Dermis lymphatic vessel endothelial cell (primary cell): ENCODE data around the gene C9orf43. TPM values are rescaled to one million over a fixed set of nuclear protein-coding genes. Genes with fewer than 3 reads are reported as not detected.

Source experiments
- total RNA-seq: library from RNA; depleted of rRNA; stranded (reverse); fragments of >200 nt; gene quantifications from 2 replicates; pipeline ENCODE4 v1.2.1, GENCODE V29; 2014

The C9orf43 gene
- 0.34 and 0.43 TPM in 2 replicates for total RNA-seq

GRCh38 chr9:113410207-113410864 is at the start of gene C9orf43, which contains the start of gene POLE3:
TSS of gene C9orf43 (plus strand) at chr9:113410747. CDS start at chr9:113413494, 2,747 bp downstream.
TSS of gene POLE3 (minus strand) at chr9:113410675. CDS start at chr9:113410293, 382 bp downstream.

GRCh38 chr9:113376634-113377567 is 33.6 kb upstream of the C9orf43 start, which contains the start of gene HDHD3:
TSS of gene HDHD3 (minus strand) at chr9:113376986. CDS start at chr9:113374354, 2,632 bp downstream.

GRCh38 chr9:113401027-113401792 is 9.3 kb upstream of the C9orf43 start, which contains the start of gene ALAD:
TSS of gene ALAD (minus strand) at chr9:113401284. CDS start at chr9:113393559, 7,725 bp downstream.

GRCh38 chr9:113463418-113464285 is 53.1 kb downstream of the C9orf43 start, which contains the start of gene RGS3:
TSS of gene RGS3 (plus strand) at chr9:113463727. CDS start at chr9:113463803, 76 bp downstream.

Other genes starting within 250 kb of the C9orf43 start
- gene FKBP15, start 189.5 kb upstream of the C9orf43 start, total RNA-seq, result 16.1 and 16.5 TPM in 2 replicates
- gene SLC31A1, start 189.2 kb upstream of the C9orf43 start, total RNA-seq, result 12.6 and 13.2 TPM in 2 replicates
- gene CDC26, start 135.2 kb upstream of the C9orf43 start, total RNA-seq, result 33.2 and 41.1 TPM in 2 replicates
- 14.8 and 21.7 TPM in 2 replicates for gene PRPF4, start 135.1 kb upstream of the C9orf43 start, total RNA-seq
- gene RNF183, start 107.4 kb upstream of the C9orf43 start, total RNA-seq, result not detected in 2 replicates
- 0.52 and 0.54 TPM in 2 replicates for gene WDR31, start 70.5 kb upstream of the C9orf43 start, total RNA-seq
- gene BSPRY, start 61.2 kb upstream of the C9orf43 start, total RNA-seq, result not detected in 2 replicates
- gene HDHD3, start 33.8 kb upstream of the C9orf43 start, total RNA-seq, result 7.0 and 8.1 TPM in 2 replicates
- 11.8 and 12.1 TPM in 2 replicates for gene ALAD, start 9.5 kb upstream of the C9orf43 start, total RNA-seq
- gene POLE3, start 72 bp upstream of the C9orf43 start, total RNA-seq, result 26.4 and 38.2 TPM in 2 replicates
- gene RGS3, start 53.0 kb downstream of the C9orf43 start, total RNA-seq, result 146 and 222 TPM in 2 replicates